Spleen (tissue), 11 donors: ENCODE data around the gene IFNE. TPM values are rescaled to one million over a fixed set of nuclear protein-coding genes. Genes with fewer than 3 reads are reported as not detected.

ENCODE experiments used
- DNase-seq: peaks from one replicate; pipeline ENCODE4 v3.0.0-alpha.2; 2020
- H3K27ac ChIP-seq, 8 donors: fragments of 200-600 bp; sonication (generic) in 7 of 8; 1 replicate in 4 of 8; 2 replicates in 4 of 8; pipeline versions ENCODE4 v1.5.0 to v1.8.0; 2016 to 2021; ENCODE audit warnings: inconsistent platforms in 4 of 8, mild to moderate bottlenecking in 4 of 8, moderate library complexity in 1 of 8
- H3K27me3 ChIP-seq, 7 donors: fragments of 200-600 bp; sonication (generic) in 6 of 7; replicated peaks in 1 of 7; 1 replicate in 4 of 7; 2 replicates in 3 of 7; pipeline versions ENCODE4 v1.5.0 to v1.8.0; 2016 to 2021; ENCODE audit warnings: inconsistent platforms in 3 of 7, mild to moderate bottlenecking in 1 of 7
- H3K36me3 ChIP-seq, 6 donors: fragments of 200-600 bp; sonication (generic) in 5 of 6; 1 replicate in 4 of 6; 2 replicates in 2 of 6; pipeline versions ENCODE4 v1.5.0 to v1.8.0; 2016 to 2021; ENCODE audit warnings: inconsistent platforms in 2 of 6
- H3K4me1 ChIP-seq, 6 donors: fragments of 200-600 bp; sonication (generic) in 5 of 6; 1 replicate in 3 of 6; 2 replicates in 3 of 6; pipeline versions ENCODE4 v1.5.0 to v1.8.0; 2016 to 2021; ENCODE audit warnings: inconsistent platforms in 3 of 6
- H3K4me3 ChIP-seq, 8 donors: fragments of 200-600 bp; sonication (generic) in 7 of 8; 1 replicate in 4 of 8; 2 replicates in 4 of 8; pipeline versions ENCODE4 v1.5.0 to v1.8.0; 2016 to 2021; ENCODE audit warnings: inconsistent platforms in 4 of 8, mild to moderate bottlenecking in 4 of 8, moderate library complexity in 2 of 8
- H3K9me3 ChIP-seq, 8 donors: fragments of 200-600 bp; sonication (generic) in 7 of 8; 1 replicate in 4 of 8; 2 replicates in 4 of 8; pipeline versions ENCODE4 v1.5.0 to v1.8.0; 2016 to 2021; ENCODE audit warnings: inconsistent platforms in 4 of 8
- CTCF ChIP-seq, 11 experiments: fragments of 200-600 bp in 7 of 11; fragments of 450-650 bp in 4 of 11; sonication (generic) in 4 of 11; IDR thresholded peaks in 8 of 11; conservative IDR thresholded peaks in 3 of 11; 1 replicate in 7 of 11; 2 replicates in 4 of 11; pipeline versions ENCODE4 v1.4.0 to v1.8.0; 2016 to 2021; ENCODE audit warnings: antibody characterized with exemption in 11 of 11, inconsistent platforms in 4 of 11, mild to moderate bottlenecking in 1 of 11
- POLR2A ChIP-seq, 3 donors: fragments of 450-650 bp; IDR thresholded peaks; one replicate each; pipeline ENCODE4 v1.5.1; 2017; ENCODE audit warnings: antibody characterized with exemption in 3 of 3, mild to moderate bottlenecking in 1 of 3
- POLR2AphosphoS5 ChIP-seq, 3 donors: sonication (generic); formaldehyde crosslinking; IDR thresholded peaks; one replicate each; pipeline ENCODE4 v1.5.1; 2017; ENCODE audit warnings: antibody characterized with exemption in 3 of 3
- WGBS, 5 donors: extraction: QIAGEN DNeasy Blood & Tissue Kit in 3 of 5; methylation state at CpG; one replicate each; pipeline versions ENCODE4 v1.1.5 to v1.1.7; 2013 to 2018; 5-methylcytosine and 5-hydroxymethylcytosine counted together
- intact Hi-C: fragments of 100-400 bp; cut with DNase I; formaldehyde crosslinking; loops from one replicate; pipeline ENCODE4 v1.15.0; 2023; ENCODE audit warnings: low total_unique reads
- polyA plus RNA-seq, 3 donors: library from polyadenylated mRNA; stranded (reverse); fragments of 200-250 nt; gene quantifications; one replicate each; pipeline ENCODE4 v1.2.1, GENCODE V29; 2013
- total RNA-seq, 7 donors: library from RNA; depleted of rRNA in 3 of 7; stranded (reverse); fragments of >200 nt in 3 of 7; fragmentation: NEBNext Ultra II Directional in 4 of 7; extraction: Animal tissue kit (Norgen Biotek cat#: 25700) in 4 of 7; gene quantifications; one replicate each; pipeline versions ENCODE4 v1.1.0 to v1.2.1, GENCODE V29; 2016 to 2021
- donor health status: healthy with polysubstance abuse.
- donor health status: DM: no; HTN: no; CAD: no; lungs with moderate emphysema.
- donor health status: DM: no; HTN: no; CAD: no.
- donor health status: Bipolar disorder and iron deficiency.
- donor health status: healthy.
- donor health status: DM: no; HTN: no; CAD: no.
- donor health status: DM: yes; HTN: yes; CAD: no.

IFNE gene
- total and polyA plus RNA-seq, 10 donors, result 0.11 to 0.12 TPM; not detected in 8

GRCh38 chr9:21520501-21521228, 38.6 kb upstream of the IFNE start:
- DNase-seq, result no peak
- Histone ChIP-seq H3K27ac (no peak overlapping the region), H3K4me3 (no peak overlapping the region), H3K9me3 (no peaks in the 10 kb centered on the region), H3K27me3 (no peaks in the 10 kb centered on the region), H3K36me3 (no peaks in the 10 kb centered on the region), H3K4me1 (no peaks in the 10 kb centered on the region)
- TF ChIP-seq CTCF (IDR thresholded peaks at IDR 0.05 in 8 of 11, conservative IDR thresholded peaks at IDR 0.05 in 3 of 11), result no peak
- intact Hi-C loops, result no loop called here
- 72 to 93% (median 83%) methylated on average over 5 of the region's 5 CpGs for WGBS, 5 donors

- Histone ChIP-seq H3K4me3 (no peak overlapping the region), H3K4me1 (no peaks in the 10 kb centered on the region), H3K27me3 (no peaks in the 10 kb centered on the region), H3K9me3 (no peaks in the 10 kb centered on the region), H3K36me3 (no peaks in the 10 kb centered on the region), H3K27ac (no peak overlapping the region)
- 89 to 98% (median 90%) methylated on average over 2 of the region's 2 CpGs for WGBS, 5 donors
- DNase-seq, result no peak
- intact Hi-C loops, result no loop called here
- TF ChIP-seq POLR2A (IDR thresholded peaks at IDR 0.05) (no peak), CTCF (IDR thresholded peaks at IDR 0.05 in 8 of 11, conservative IDR thresholded peaks at IDR 0.05 in 3 of 11) (no peak), POLR2AphosphoS5 (IDR thresholded peaks at IDR 0.05) (no peak)
Measured at GRCh38 chr9:21519855-21520434, 37.8 kb upstream of the IFNE start.

- no peak for DNase-seq
- intact Hi-C loops, result no loop called here
- Histone ChIP-seq H3K27me3 (no peaks in the 10 kb centered on the region), H3K4me1 (no peaks in the 10 kb centered on the region), H3K4me3 (no peak overlapping the region), H3K27ac (no peak overlapping the region), H3K36me3 (no peaks in the 10 kb centered on the region), H3K9me3 (no peaks in the 10 kb centered on the region)
- TF ChIP-seq CTCF (IDR thresholded peaks at IDR 0.05 in 8 of 11, conservative IDR thresholded peaks at IDR 0.05 in 3 of 11) (no peak), POLR2AphosphoS5 (IDR thresholded peaks at IDR 0.05) (no peak), POLR2A (IDR thresholded peaks at IDR 0.05) (no peak)
- 73 to 87% (median 84%) methylated on average over 3 of the region's 3 CpGs for WGBS, 5 donors
Measured at GRCh38 chr9:21516796-21517195, 34.7 kb upstream of the IFNE start.

GRCh38 chr9:21513431-21513830, 31.3 kb upstream of the IFNE start:
- DNase-seq, result no peak
- no peaks in the 10 kb centered on the region for H3K27me3 ChIP-seq
- no peak for TF ChIP-seq CTCF (IDR thresholded peaks at IDR 0.05 in 8 of 11, conservative IDR thresholded peaks at IDR 0.05 in 3 of 11)
- TF ChIP-seq POLR2A (IDR thresholded peaks at IDR 0.05), result no peak
- no peak for TF ChIP-seq POLR2AphosphoS5 (IDR thresholded peaks at IDR 0.05)
- no peak overlapping the region for H3K27ac ChIP-seq
- H3K4me1 ChIP-seq, result no peaks in the 10 kb centered on the region
- H3K9me3 ChIP-seq, result no peaks in the 10 kb centered on the region
- no peaks in the 10 kb centered on the region for H3K36me3 ChIP-seq
- 82 to 100% (median 96%) methylated on average over 1 of the region's 1 CpG for WGBS, 5 donors
- no peak overlapping the region for H3K4me3 ChIP-seq
- intact Hi-C loops, result no loop called here
